Measurements from ENCODE around the gene HAAO.

- TF ChIP-seq, protein P1, sequence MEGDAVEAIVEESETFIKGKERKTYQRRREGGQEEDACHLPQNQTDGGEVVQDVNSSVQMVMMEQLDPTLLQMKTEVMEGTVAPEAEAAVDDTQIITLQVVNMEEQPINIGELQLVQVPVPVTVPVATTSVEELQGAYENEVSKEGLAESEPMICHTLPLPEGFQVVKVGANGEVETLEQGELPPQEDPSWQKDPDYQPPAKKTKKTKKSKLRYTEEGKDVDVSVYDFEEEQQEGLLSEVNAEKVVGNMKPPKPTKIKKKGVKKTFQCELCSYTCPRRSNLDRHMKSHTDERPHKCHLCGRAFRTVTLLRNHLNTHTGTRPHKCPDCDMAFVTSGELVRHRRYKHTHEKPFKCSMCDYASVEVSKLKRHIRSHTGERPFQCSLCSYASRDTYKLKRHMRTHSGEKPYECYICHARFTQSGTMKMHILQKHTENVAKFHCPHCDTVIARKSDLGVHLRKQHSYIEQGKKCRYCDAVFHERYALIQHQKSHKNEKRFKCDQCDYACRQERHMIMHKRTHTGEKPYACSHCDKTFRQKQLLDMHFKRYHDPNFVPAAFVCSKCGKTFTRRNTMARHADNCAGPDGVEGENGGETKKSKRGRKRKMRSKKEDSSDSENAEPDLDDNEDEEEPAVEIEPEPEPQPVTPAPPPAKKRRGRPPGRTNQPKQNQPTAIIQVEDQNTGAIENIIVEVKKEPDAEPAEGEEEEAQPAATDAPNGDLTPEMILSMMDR (IDR thresholded peaks at IDR 0.05): no peak
- no peak for TF ChIP-seq POLR2AphosphoS5 (IDR thresholded peaks at IDR 0.05)
These were observed 43.5 kb downstream of the HAAO start for GRCh38 chr2:42748840-42749239.
